BLaER1 treated with 17β-estradiol and CSF1 and Interleukin-3, amounts not matched to agents 10 nM and 100 nM (cell line): ENCODE measurements around the gene CHD5.

Experiments used
- H3K27ac ChIP-seq, 11 experiments: shearing (Covaris generic); formaldehyde crosslinking; 2 replicates each; pipeline ENCODE4 v1.8.1; 2022
- H3K27me3 ChIP-seq, 11 experiments: shearing (Covaris generic); formaldehyde crosslinking; 2 replicates each; pipeline ENCODE4 v1.8.1; 2022
- H3K36me3 ChIP-seq, 11 experiments: shearing (Covaris generic); formaldehyde crosslinking; 2 replicates each; pipeline ENCODE4 v1.8.1; 2022
- H3K4me1 ChIP-seq, 10 experiments: shearing (Covaris generic); formaldehyde crosslinking; 2 replicates each; pipeline ENCODE4 v1.8.1; 2022
- H3K4me2 ChIP-seq, 11 experiments: shearing (Covaris generic); formaldehyde crosslinking; 2 replicates each; pipeline ENCODE4 v1.8.1; 2022
- H3K4me3 ChIP-seq, 10 experiments: shearing (Covaris generic); formaldehyde crosslinking; 2 replicates each; pipeline ENCODE4 v1.8.1; 2022
- H3K9ac ChIP-seq, 11 experiments: shearing (Covaris generic); formaldehyde crosslinking; 2 replicates each; pipeline ENCODE4 v1.8.1; 2022
- H3K9me3 ChIP-seq, 11 experiments: shearing (Covaris generic); formaldehyde crosslinking; replicated peaks in 1 of 11; 2 replicates each; pipeline ENCODE4 v1.8.1; 2022
- H4K20me1 ChIP-seq, 11 experiments: shearing (Covaris generic); formaldehyde crosslinking; 2 replicates each; pipeline ENCODE4 v1.8.1; 2022
- Cebpa-rat ChIP-seq, 11 experiments: shearing (Covaris generic); IDR thresholded peaks; 2 replicates each; pipeline ENCODE4 v1.8.1; 2022

Gene CHD5

GRCh38 chr1:6106321-6106731, 73.8 kb downstream of the CHD5 start:
- no peaks in the 10 kb centered on the region for H3K36me3 ChIP-seq
- no peak overlapping the region for H3K4me3 ChIP-seq
- peaks cover 0 to 56% (median under 1%) of the 10 kb centered on the region in 11 experiments; a peak in 13 of 22 replicates for H4K20me1 ChIP-seq
- no peaks in the 10 kb centered on the region for H3K27me3 ChIP-seq
- TF ChIP-seq Cebpa-rat (IDR thresholded peaks at IDR 0.05) = no peak
- H3K27ac ChIP-seq = no peak overlapping the region
- no peak overlapping the region for H3K4me2 ChIP-seq
- H3K9ac ChIP-seq = 0 out of 22 replicates have a peak overlapping the region, but pooled peaks of 1 of the 11 experiments have one; percentile 18
- no peaks in the 10 kb centered on the region for H3K9me3 ChIP-seq
- peaks cover 5 to 34% (median 26%) of the 10 kb centered on the region in 10 experiments; a peak in 18 of 20 replicates for H3K4me1 ChIP-seq

GRCh38 chr1:6105763-6106162, 74.4 kb downstream of the CHD5 start:
- H3K9ac ChIP-seq = peak overlapping the region in 2 of 11 experiments; percentile 18 to 33; a peak in 2 of 22 replicates
- no peaks in the 10 kb centered on the region for H3K36me3 ChIP-seq
- no peak for TF ChIP-seq Cebpa-rat (IDR thresholded peaks at IDR 0.05)
- no peak overlapping the region for H3K4me3 ChIP-seq
- peak overlapping the region in 3 of 11 experiments; percentile 26 to 55 (median 46); a peak in 4 of 22 replicates for H3K27ac ChIP-seq
- H3K4me1 ChIP-seq = peaks cover 5 to 40% (median 31%) of the 10 kb centered on the region in 10 experiments; a peak in 18 of 20 replicates
- H3K27me3 ChIP-seq = no peaks in the 10 kb centered on the region
- peaks cover 0 to 62% (median 6%) of the 10 kb centered on the region in 11 experiments; a peak in 18 of 22 replicates for H4K20me1 ChIP-seq
- peak overlapping the region in 10 of 11 experiments; percentile 5 to 56 (median 26); a peak in 12 of 22 replicates for H3K4me2 ChIP-seq
- no peaks in the 10 kb centered on the region for H3K9me3 ChIP-seq

GRCh38 chr1:6105218-6105679, 74.9 kb downstream of the CHD5 start:
- H4K20me1 ChIP-seq = peaks cover 2 to 67% (median 11%) of the 10 kb centered on the region in 11 experiments; a peak in 19 of 22 replicates
- peak overlapping the region in 10 of 11 experiments; percentile 5 to 56 (median 26); a peak in 13 of 22 replicates for H3K4me2 ChIP-seq
- H3K4me1 ChIP-seq = peaks cover 5 to 43% (median 36%) of the 10 kb centered on the region in 10 experiments; a peak in 18 of 20 replicates
- no peaks in the 10 kb centered on the region for H3K9me3 ChIP-seq
- peak overlapping the region in 1 of 11 experiments; percentile 33; a peak in 1 of 22 replicates for H3K9ac ChIP-seq
- no peaks in the 10 kb centered on the region for H3K27me3 ChIP-seq
- H3K27ac ChIP-seq = peak overlapping the region in 3 of 11 experiments; percentile 26 to 55 (median 46); a peak in 4 of 22 replicates
- no peaks in the 10 kb centered on the region; a peak in 1 of 22 replicates for H3K36me3 ChIP-seq
- H3K4me3 ChIP-seq = no peak overlapping the region
- no peak for TF ChIP-seq Cebpa-rat (IDR thresholded peaks at IDR 0.05)

GRCh38 chr1:6104631-6105030, 75.5 kb downstream of the CHD5 start:
- peaks cover 5 to 48% (median 37%) of the 10 kb centered on the region in 10 experiments; a peak in 18 of 20 replicates for H3K4me1 ChIP-seq
- no peak overlapping the region for H3K9ac ChIP-seq
- H3K4me3 ChIP-seq = no peak overlapping the region
- no peak overlapping the region for H3K4me2 ChIP-seq
- TF ChIP-seq Cebpa-rat (IDR thresholded peaks at IDR 0.05) = no peak
- H3K36me3 ChIP-seq = peaks cover 0 to 6% (median 3%) of the 10 kb centered on the region in 11 experiments; a peak in 9 of 22 replicates
- H3K27ac ChIP-seq = no peak overlapping the region
- peaks cover 8 to 71% (median 18%) of the 10 kb centered on the region in 11 experiments; a peak in 20 of 22 replicates for H4K20me1 ChIP-seq
- H3K9me3 ChIP-seq = no peaks in the 10 kb centered on the region
- H3K27me3 ChIP-seq = no peaks in the 10 kb centered on the region

GRCh38 chr1:6103854-6104530, 76.1 kb downstream of the CHD5 start:
- Histone ChIP-seq H3K27me3 (no peaks in the 10 kb centered on the region), H3K4me1 (peaks cover 1 to 46% (median 33%) of the 10 kb centered on the region in 10 experiments; a peak in 18 of 20 replicates), H3K9me3 (no peaks in the 10 kb centered on the region), H3K4me2 (no peak overlapping the region), H3K4me3 (no peak overlapping the region), H4K20me1 (peaks cover 13 to 71% (median 23%) of the 10 kb centered on the region in 11 experiments; a peak in 20 of 22 replicates), H3K27ac (no peak overlapping the region), H3K9ac (no peak overlapping the region), H3K36me3 (peaks cover under 1 to 13% (median 8%) of the 10 kb centered on the region in 11 experiments; a peak in 15 of 22 replicates)
- no peak for TF ChIP-seq Cebpa-rat (IDR thresholded peaks at IDR 0.05)

- Histone ChIP-seq H3K4me3 (no peak overlapping the region), H3K4me2 (no peak overlapping the region), H3K4me1 (peaks cover 0 to 49% (median 32%) of the 10 kb centered on the region in 10 experiments; a peak in 18 of 20 replicates), H3K36me3 (peaks cover 7 to 20% (median 15%) of the 10 kb centered on the region in 11 experiments; a peak in 21 of 22 replicates), H3K27ac (no peak overlapping the region), H3K27me3 (no peaks in the 10 kb centered on the region), H3K9me3 (no peaks in the 10 kb centered on the region), H3K9ac (no peak overlapping the region), H4K20me1 (peaks cover 13 to 77% (median 31%) of the 10 kb centered on the region in 11 experiments; a peak in 20 of 22 replicates)
- no peak for TF ChIP-seq Cebpa-rat (IDR thresholded peaks at IDR 0.05)
Observed at GRCh38 chr1:6103111-6103853, 76.8 kb downstream of the CHD5 start.

- Histone ChIP-seq H4K20me1 (peaks cover 17 to 85% (median 38%) of the 10 kb centered on the region in 11 experiments; a peak in 21 of 22 replicates), H3K27me3 (no peaks in the 10 kb centered on the region), H3K4me1 (peaks cover 8 to 51% (median 36%) of the 10 kb centered on the region in 10 experiments; a peak in 19 of 20 replicates), H3K36me3 (peaks cover 14 to 28% (median 23%) of the 10 kb centered on the region in 11 experiments; a peak in 21 of 22 replicates), H3K9me3 (no peaks in the 10 kb centered on the region), H3K4me3 (no peak overlapping the region), H3K9ac (0 out of 22 replicates have a peak overlapping the region, but pooled peaks of 1 of the 11 experiments have one; percentile 46), H3K4me2 (peak overlapping the region in 4 of 11 experiments; percentile 53 to 67 (median 58); a peak in 6 of 22 replicates), H3K27ac (no peak overlapping the region)
- TF ChIP-seq Cebpa-rat (IDR thresholded peaks at IDR 0.05) = no peak
Observed at GRCh38 chr1:6102532-6102845, 77.6 kb downstream of the CHD5 start.

- H3K4me1 ChIP-seq = peaks cover 9 to 51% (median 38%) of the 10 kb centered on the region in 10 experiments; a peak in 19 of 20 replicates
- H3K27me3 ChIP-seq = no peaks in the 10 kb centered on the region
- H3K27ac ChIP-seq = peak overlapping the region in 2 of 11 experiments; percentile 18 to 28; a peak in 1 of 22 replicates
- peak overlapping the region in 4 of 11 experiments; percentile 33 to 46 (median 40); a peak in 3 of 22 replicates for H3K9ac ChIP-seq
- no peak for TF ChIP-seq Cebpa-rat (IDR thresholded peaks at IDR 0.05)
- H3K4me2 ChIP-seq = peak overlapping the region in 7 of 11 experiments; percentile 8 to 67 (median 53); a peak in 9 of 22 replicates
- peaks cover 17 to 33% (median 28%) of the 10 kb centered on the region in 11 experiments; a peak in 21 of 22 replicates for H3K36me3 ChIP-seq
- no peaks in the 10 kb centered on the region for H3K9me3 ChIP-seq
- H3K4me3 ChIP-seq = no peak overlapping the region
- H4K20me1 ChIP-seq = peaks cover 20 to 90% (median 44%) of the 10 kb centered on the region in 11 experiments; a peak in 21 of 22 replicates
Observed at GRCh38 chr1:6101826-6102531, 78.1 kb downstream of the CHD5 start.
